ENCODE measurements around the gene IL4R. TPM values are rescaled to one million over a fixed set of nuclear protein-coding genes. Genes with fewer than 3 reads are reported as not detected.

IL4R gene
- total RNA-seq, 1 donor from 2014 or later = 41.0 TPM

- H3K9me3 Mint-ChIP-seq (ENCODE audit: low read depth) = peaks cover 13% of the 10 kb centered on the region
- no peak for DNase-seq (ENCODE audit: low spot score)
- H3K27ac Mint-ChIP-seq (ENCODE audit: unreplicated experiment) = no peak overlapping the region
- peaks cover 3% of the 10 kb centered on the region for H3K4me1 Mint-ChIP-seq (ENCODE audit: low read depth)
- no peaks in the 10 kb centered on the region for H3K27me3 Mint-ChIP-seq (ENCODE audit: low read depth)
- H3K36me3 Mint-ChIP-seq (ENCODE audit: low read depth) = peaks cover 5% of the 10 kb centered on the region
- TF ChIP-seq, protein P1, sequence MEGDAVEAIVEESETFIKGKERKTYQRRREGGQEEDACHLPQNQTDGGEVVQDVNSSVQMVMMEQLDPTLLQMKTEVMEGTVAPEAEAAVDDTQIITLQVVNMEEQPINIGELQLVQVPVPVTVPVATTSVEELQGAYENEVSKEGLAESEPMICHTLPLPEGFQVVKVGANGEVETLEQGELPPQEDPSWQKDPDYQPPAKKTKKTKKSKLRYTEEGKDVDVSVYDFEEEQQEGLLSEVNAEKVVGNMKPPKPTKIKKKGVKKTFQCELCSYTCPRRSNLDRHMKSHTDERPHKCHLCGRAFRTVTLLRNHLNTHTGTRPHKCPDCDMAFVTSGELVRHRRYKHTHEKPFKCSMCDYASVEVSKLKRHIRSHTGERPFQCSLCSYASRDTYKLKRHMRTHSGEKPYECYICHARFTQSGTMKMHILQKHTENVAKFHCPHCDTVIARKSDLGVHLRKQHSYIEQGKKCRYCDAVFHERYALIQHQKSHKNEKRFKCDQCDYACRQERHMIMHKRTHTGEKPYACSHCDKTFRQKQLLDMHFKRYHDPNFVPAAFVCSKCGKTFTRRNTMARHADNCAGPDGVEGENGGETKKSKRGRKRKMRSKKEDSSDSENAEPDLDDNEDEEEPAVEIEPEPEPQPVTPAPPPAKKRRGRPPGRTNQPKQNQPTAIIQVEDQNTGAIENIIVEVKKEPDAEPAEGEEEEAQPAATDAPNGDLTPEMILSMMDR (IDR thresholded peaks at IDR 0.05) = no peak
- H3K4me3 Mint-ChIP-seq (ENCODE audit: unreplicated experiment) = no peak overlapping the region
Observed at GRCh38 chr16:27385398-27385797, 71.6 kb downstream of the IL4R start.

DNA sequence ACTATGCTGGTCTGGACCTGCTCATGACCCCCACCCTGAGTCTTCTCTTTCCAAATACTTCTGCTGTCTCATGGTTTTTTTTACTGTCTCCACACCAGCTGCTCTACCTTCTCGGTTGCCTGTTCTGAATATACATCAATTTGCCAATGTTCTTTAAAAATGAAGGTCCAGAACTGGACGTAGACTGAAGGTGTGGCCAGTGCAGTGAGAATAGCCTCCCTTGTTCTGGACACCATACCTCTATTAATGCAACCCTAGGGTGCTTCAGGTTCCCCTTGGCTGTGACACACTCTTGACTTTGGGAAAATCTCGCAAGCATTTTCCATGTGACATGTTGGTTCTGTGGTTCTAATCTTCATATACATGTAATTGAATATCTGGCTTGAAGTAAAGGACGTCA, 72.9 kb downstream of the IL4R start:
- peaks cover 5% of the 10 kb centered on the region for H3K36me3 Mint-ChIP-seq (ENCODE audit: low read depth)
- TF ChIP-seq, protein P1 (IDR thresholded peaks at IDR 0.05) = no peak

GRCh38 chr16:27387724-27388123, 74.0 kb downstream of the IL4R start:
- TF ChIP-seq, protein P1 (IDR thresholded peaks at IDR 0.05) = no peak
- H3K9me3 Mint-ChIP-seq (ENCODE audit: low read depth) = peaks cover 23% of the 10 kb centered on the region
- H3K27me3 Mint-ChIP-seq (ENCODE audit: low read depth) = no peaks in the 10 kb centered on the region
- H3K27ac Mint-ChIP-seq (ENCODE audit: unreplicated experiment) = no peak overlapping the region
- DNase-seq (ENCODE audit: low spot score) = no peak
- no peak overlapping the region for H3K4me3 Mint-ChIP-seq (ENCODE audit: unreplicated experiment)
- peaks cover 9% of the 10 kb centered on the region for H3K36me3 Mint-ChIP-seq (ENCODE audit: low read depth)
- H3K4me1 Mint-ChIP-seq (ENCODE audit: low read depth) = peaks cover 6% of the 10 kb centered on the region

More for the DNA sequence above, 72.9 kb downstream of the IL4R start:
- no peak for DNase-seq (ENCODE audit: low spot score)
- Mint-ChIP-seq H3K4me1 (ENCODE audit: low read depth) (peaks cover 6% of the 10 kb centered on the region), H3K27ac (ENCODE audit: unreplicated experiment) (no peak overlapping the region), H3K4me3 (ENCODE audit: unreplicated experiment) (no peak overlapping the region), H3K27me3 (ENCODE audit: low read depth) (no peaks in the 10 kb centered on the region), H3K9me3 (ENCODE audit: low read depth) (peaks cover 13% of the 10 kb centered on the region)

DNA sequence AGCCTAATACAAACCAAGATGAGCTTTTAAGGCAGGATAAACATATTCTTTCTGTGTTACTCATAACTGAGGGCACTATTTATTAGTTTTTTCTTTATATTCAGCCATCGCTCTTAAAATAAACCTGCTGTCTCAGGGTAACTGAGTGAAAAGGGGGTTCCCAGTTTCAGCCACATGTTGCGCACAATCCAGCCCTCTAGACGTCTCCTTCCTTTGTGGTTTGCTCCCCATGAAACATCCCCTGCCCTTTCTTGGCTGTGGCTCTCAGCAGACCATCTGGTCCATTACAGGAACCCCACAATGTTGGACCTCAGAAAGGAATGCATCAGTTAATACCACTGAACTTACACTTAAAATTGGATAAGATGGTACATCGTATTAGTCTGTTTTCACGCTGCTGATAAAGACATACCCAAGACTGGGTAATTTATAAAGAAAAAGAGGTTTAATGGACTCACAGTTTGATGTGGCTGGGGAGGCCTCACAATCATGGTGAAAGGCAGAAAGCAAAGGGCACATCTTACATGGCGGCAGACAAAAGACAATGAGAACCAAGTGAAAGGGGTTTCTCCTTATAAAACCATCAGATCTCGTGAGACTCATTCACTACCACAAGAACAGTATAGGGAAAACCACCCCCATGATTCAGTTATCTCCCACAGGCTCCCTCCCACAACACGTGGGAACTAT, 75.6 kb downstream of the IL4R start:
- peaks cover 31% of the 10 kb centered on the region for H3K9me3 Mint-ChIP-seq (ENCODE audit: low read depth)
- no peak overlapping the region for H3K4me3 Mint-ChIP-seq (ENCODE audit: unreplicated experiment)
- peaks cover 11% of the 10 kb centered on the region for H3K36me3 Mint-ChIP-seq (ENCODE audit: low read depth)
- peaks cover 6% of the 10 kb centered on the region for H3K4me1 Mint-ChIP-seq (ENCODE audit: low read depth)
- H3K27ac Mint-ChIP-seq (ENCODE audit: unreplicated experiment) = no peak overlapping the region
- TF ChIP-seq, protein P1 (IDR thresholded peaks at IDR 0.05) = no peak
- DNase-seq (ENCODE audit: low spot score) = no peak
- H3K27me3 Mint-ChIP-seq (ENCODE audit: low read depth) = no peaks in the 10 kb centered on the region

DNA sequence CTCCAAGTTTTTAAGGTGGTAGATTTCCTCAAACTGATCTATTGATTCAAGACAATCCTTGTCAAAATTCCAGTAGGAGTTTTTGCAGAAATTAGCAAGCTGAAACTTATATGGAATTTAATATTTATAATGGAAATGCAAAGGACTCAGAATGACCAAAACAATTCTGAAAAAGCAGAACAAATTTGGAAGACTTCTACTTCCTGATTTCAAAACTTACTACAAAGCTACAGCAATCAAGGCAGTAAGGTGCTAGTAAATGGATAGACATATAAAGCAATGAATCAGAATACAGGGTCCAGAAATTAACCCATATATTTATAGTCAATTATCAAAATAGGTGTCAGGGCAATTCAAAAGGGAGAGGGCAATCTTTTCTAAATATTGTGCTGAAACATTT, 76.4 kb downstream of the IL4R start:
- H3K36me3 Mint-ChIP-seq (ENCODE audit: low read depth) = peaks cover 13% of the 10 kb centered on the region
- TF ChIP-seq, protein P1 (IDR thresholded peaks at IDR 0.05) = no peak
- H3K27me3 Mint-ChIP-seq (ENCODE audit: low read depth) = no peaks in the 10 kb centered on the region
- no peak overlapping the region for H3K4me3 Mint-ChIP-seq (ENCODE audit: unreplicated experiment)
- H3K9me3 Mint-ChIP-seq (ENCODE audit: low read depth) = peaks cover 36% of the 10 kb centered on the region
- no peak for DNase-seq (ENCODE audit: low spot score)
- H3K4me1 Mint-ChIP-seq (ENCODE audit: low read depth) = peaks cover 6% of the 10 kb centered on the region
- no peak overlapping the region for H3K27ac Mint-ChIP-seq (ENCODE audit: unreplicated experiment)

All from chondrocyte (in vitro differentiated cells).